ENCODE measurements around the gene MYB. TPM values are rescaled to one million over a fixed set of nuclear protein-coding genes. Genes with fewer than 3 reads are reported as not detected.

Gene MYB
- total and polyA plus RNA-seq, 2 of the 8 experiments (the other 6 are each of a cell fraction or from before 2014, with no cell fraction given): 4.0 to 7.6 TPM

GRCh38 chr6:135212935-135213334 lies 31.8 kb downstream of the MYB start:
- Histone ChIP-seq H4K8ac (ENCODE audit: extremely low read depth, insufficient read depth, low read length) (no peak overlapping the region), H3K4me3 (ENCODE audit: extremely low read depth in 1 of 4, insufficient read depth in 2 of 4, low read depth in 3 of 4, low read length in 4 of 4) (no peak overlapping the region), H2BK5ac (ENCODE audit: low read depth, low read length) (no peak overlapping the region), H3K79me2 (ENCODE audit: control insufficient read depth in 1 of 2, insufficient read depth in 2 of 2, low read length in 2 of 2) (no peaks in the 10 kb centered on the region), H3K36me3 (ENCODE audit: control insufficient read depth in 2 of 4, insufficient read depth in 4 of 4, low read length in 3 of 4) (peaks cover 0 to 48% (median 5%) of the 10 kb centered on the region in 4 experiments; a peak in 4 of 8 replicates), H3K23me2 (ENCODE audit: low read depth, low read length) (no peaks in the 10 kb centered on the region), H3K56ac (replicated peaks; ENCODE audit: insufficient read length, low read depth, low read length) (no peak overlapping the region), H2AK5ac (ENCODE audit: low read depth, low read length) (no peak overlapping the region), H3K27ac (ENCODE audit: low read depth, low read length) (no peak overlapping the region), H4K91ac (replicated peaks; ENCODE audit: insufficient read length, low read length) (no peak overlapping the region), H3K4me2 (ENCODE audit: insufficient read depth in 1 of 2, low read depth in 2 of 2, low read length in 2 of 2) (no peak overlapping the region), H3K79me1 (ENCODE audit: low read depth, low read length) (no peaks in the 10 kb centered on the region), H4K5ac (ENCODE audit: insufficient read length, low read depth, low read length) (no peak overlapping the region), H3K4ac (replicated peaks; ENCODE audit: insufficient read length, low read depth, low read length) (no peak overlapping the region), H2BK12ac (ENCODE audit: low read depth, low read length) (no peak overlapping the region), H3K9me3 (ENCODE audit: insufficient read depth in 2 of 2, low read depth in 1 of 2, low read length in 1 of 2) (peaks cover 0 to 5% of the 10 kb centered on the region in 2 experiments; a peak in 1 of 4 replicates), H2BK20ac (ENCODE audit: low read length) (no peak overlapping the region), H2BK15ac (ENCODE audit: low read length) (no peak overlapping the region), H3K18ac (ENCODE audit: extremely low read depth, low read length) (no peak overlapping the region), H4K20me1 (replicated peaks in 1 of 2; ENCODE audit: control insufficient read depth in 1 of 2, insufficient read depth in 2 of 2, low read length in 2 of 2) (no peaks in the 10 kb centered on the region), H2AFZ (ENCODE audit: low read length) (no peak overlapping the region), H3K27me3 (replicated peaks in 1 of 4; ENCODE audit: control insufficient read depth in 3 of 4, extremely low read depth in 1 of 4, insufficient read depth in 3 of 4, low read length in 3 of 4) (no peaks in the 10 kb centered on the region), H3K4me1 (replicated peaks in 1 of 4; ENCODE audit: control insufficient read depth in 3 of 4, insufficient read depth in 4 of 4, low read length in 3 of 4) (peaks cover 0 to 6% (median under 1%) of the 10 kb centered on the region in 4 experiments; a peak in 2 of 7 replicates), H3K23ac (ENCODE audit: insufficient read length) (no peak overlapping the region), H2BK120ac (replicated peaks; ENCODE audit: low read depth, low read length) (no peak overlapping the region), H3K9ac (replicated peaks in 1 of 4; ENCODE audit: extremely low read depth in 1 of 4, low read depth in 3 of 4, low read length in 3 of 4) (no peak overlapping the region), H3K14ac (ENCODE audit: insufficient read length) (no peak overlapping the region)
- no peak for TF ChIP-seq GTF2F1 (IDR thresholded peaks at IDR 0.05; ENCODE audit: borderline replicate concordance, low read depth, low read length)
- TF ChIP-seq CTBP2 (IDR thresholded peaks at IDR 0.05; ENCODE audit: borderline replicate concordance, insufficient read depth, insufficient read length, low read length): no peak
- no peak for TF ChIP-seq BACH1 (IDR thresholded peaks at IDR 0.05; ENCODE audit: low read length)
- no peak for TF ChIP-seq KDM4A (IDR thresholded peaks at IDR 0.05; ENCODE audit: low read depth, low read length, severe bottlenecking)
- WGBS, 2 experiments (ENCODE audit: extremely low coverage in 1 of 2, insufficient coverage in 1 of 2, insufficient read length in 1 of 2, insufficient replicate concordance in 2 of 2, low coverage in 1 of 2, low lambda C conversion rate in 2 of 2, missing lambda C conversion rate in 1 of 2): 89% methylated on average over 5 of the region's 5 CpGs; no CpG with 5 or more reads in 1 of the 2 experiments
- DNase-seq (ENCODE audit: low read depth in 1 of 2, low spot score in 2 of 2) (no peak), FAIRE-seq (no peak)
- CTCF ChIA-PET (ENCODE audit: partially characterized antibody): interaction anchor here (1.3 to 3.3 kb wide), 4 partner anchors 17 to 211 kb away, joined by 4 to 8 read pairs (median 4); no protein-coding TSS in a partner anchor
- POLR2A ChIA-PET (ENCODE audit: partially characterized antibody): no interaction called here

Measured in H1 (cell line).